HEK293 (cell line): ENCODE results near the gene ENAH.

ENCODE experiments used
- EGR2 ChIP-seq: fragments of 450-650 bp; formaldehyde crosslinking; IDR thresholded peaks from 2 replicates; pipeline ENCODE4 v1.5.1; 2016; ENCODE audit warnings: low read depth, missing biosample characterization, missing genetic modification characterization
- GLI2 ChIP-seq: fragments of 450-650 bp; formaldehyde crosslinking; IDR thresholded peaks from 2 replicates; pipeline ENCODE4; 2017; ENCODE audit warnings: missing biosample characterization, missing genetic modification characterization, low read depth, borderline replicate concordance
- IKZF3 ChIP-seq: fragments of 450-650 bp; IDR thresholded peaks from 2 replicates; pipeline ENCODE4 v1.5.0; 2018; ENCODE audit warnings: missing biosample characterization, mild to moderate bottlenecking, missing genetic modification characterization, moderate library complexity
- KLF16 ChIP-seq: fragments of 450-650 bp; formaldehyde crosslinking; IDR thresholded peaks from 2 replicates; pipeline ENCODE4 v1.5.1; 2017; ENCODE audit warnings: missing biosample characterization, missing genetic modification characterization
- SP7 ChIP-seq: fragments of 450-650 bp; formaldehyde crosslinking; IDR thresholded peaks from 2 replicates; pipeline ENCODE4 v1.5.1; 2016; ENCODE audit warnings: missing biosample characterization, missing genetic modification characterization
- ZBTB48 ChIP-seq: fragments of 450-650 bp; formaldehyde crosslinking; IDR thresholded peaks from 2 replicates; pipeline ENCODE4 v1.5.1; 2016; ENCODE audit warnings: missing biosample characterization, missing genetic modification characterization
- ZFP37 ChIP-seq: fragments of 450-650 bp; formaldehyde crosslinking; IDR thresholded peaks from 2 replicates; pipeline ENCODE4 v1.5.1; 2016; ENCODE audit warnings: missing biosample characterization, missing genetic modification characterization
- ZNF146 ChIP-seq: fragments of 450-650 bp; formaldehyde crosslinking; IDR thresholded peaks from 2 replicates; pipeline ENCODE4 v1.5.1; 2016; ENCODE audit warnings: missing biosample characterization, missing genetic modification characterization
- ZNF19 ChIP-seq: fragments of 450-650 bp; formaldehyde crosslinking; IDR thresholded peaks from 2 replicates; pipeline ENCODE4; 2016; ENCODE audit warnings: missing biosample characterization, missing genetic modification characterization, low read depth
- ZNF274 ChIP-seq, 2 experiments: fragments of 200-500 bp in 1 of 2; fragments of 450-650 bp in 1 of 2; sonication (Bioruptor generic) in 1 of 2; formaldehyde crosslinking in 1 of 2; IDR thresholded peaks; 2 replicates each; pipeline versions ENCODE4 v1.5.1 to v1.6.1; 2014 to 2016; ENCODE audit warnings: borderline replicate concordance in 1 of 2, inconsistent platforms in 1 of 2, low read length in 1 of 2, missing biosample characterization in 1 of 2, missing genetic modification characterization in 1 of 2
- ZNF341 ChIP-seq: fragments of 450-650 bp; formaldehyde crosslinking; IDR thresholded peaks from 2 replicates; pipeline ENCODE4; 2016; ENCODE audit warnings: low read depth, missing biosample characterization, missing genetic modification characterization
- ZNF394 ChIP-seq: fragments of 450-650 bp; formaldehyde crosslinking; IDR thresholded peaks from 2 replicates; pipeline ENCODE4 v1.5.1; 2016; ENCODE audit warnings: missing biosample characterization, missing genetic modification characterization, mild to moderate bottlenecking, moderate library complexity, borderline replicate concordance
- ZNF433 ChIP-seq: fragments of 450-650 bp; formaldehyde crosslinking; IDR thresholded peaks from 2 replicates; pipeline ENCODE4 v1.5.1; 2016; ENCODE audit warnings: missing biosample characterization, missing genetic modification characterization, low read depth
- ZNF558 ChIP-seq: fragments of 450-650 bp; formaldehyde crosslinking; IDR thresholded peaks from 2 replicates; pipeline ENCODE4 v1.5.1; 2016; ENCODE audit warnings: missing biosample characterization, missing genetic modification characterization
- ZNF596 ChIP-seq: fragments of 450-650 bp; IDR thresholded peaks from 2 replicates; pipeline ENCODE4 v1.5.0; 2018; ENCODE audit warnings: missing biosample characterization, mild to moderate bottlenecking, missing genetic modification characterization, moderate library complexity
- ZNF629 ChIP-seq: fragments of 450-650 bp; formaldehyde crosslinking; IDR thresholded peaks from 2 replicates; pipeline ENCODE4 v1.5.1; 2017; ENCODE audit warnings: missing biosample characterization, missing genetic modification characterization
- ZNF664 ChIP-seq: fragments of 450-650 bp; formaldehyde crosslinking; IDR thresholded peaks from 2 replicates; pipeline ENCODE4 v1.5.1; 2016; ENCODE audit warnings: missing biosample characterization, missing genetic modification characterization
- ZNF843 ChIP-seq: fragments of 450-650 bp; formaldehyde crosslinking; IDR thresholded peaks from 2 replicates; pipeline ENCODE4 v1.5.1; 2016; ENCODE audit warnings: missing biosample characterization, missing genetic modification characterization
- TF ChIP-seq, protein P1 (sequence below): fragments of 450-650 bp; formaldehyde crosslinking; IDR thresholded peaks from 2 replicates; pipeline ENCODE4 v1.5.1; 2016; ENCODE audit warnings: missing biosample characterization, missing genetic modification characterization
- TF ChIP-seq, protein P2 (sequence below): fragments of 450-650 bp; formaldehyde crosslinking; IDR thresholded peaks from 2 replicates; pipeline ENCODE4 v1.5.1; 2016; ENCODE audit warnings: missing biosample characterization, missing genetic modification characterization
- TF ChIP-seq, protein P3 (sequence below): fragments of 450-650 bp; formaldehyde crosslinking; IDR thresholded peaks from 2 replicates; pipeline ENCODE4 v1.5.1; 2017; ENCODE audit warnings: missing biosample characterization, missing genetic modification characterization
- TF ChIP-seq, protein P4 (sequence below): fragments of 450-650 bp; formaldehyde crosslinking; IDR thresholded peaks from 2 replicates; pipeline ENCODE4 v1.5.1; 2016; ENCODE audit warnings: missing biosample characterization, missing genetic modification characterization, borderline replicate concordance
- TF ChIP-seq, protein P5 (sequence below): fragments of 450-650 bp; formaldehyde crosslinking; IDR thresholded peaks from 2 replicates; pipeline ENCODE4 v1.5.1; 2016; ENCODE audit warnings: missing biosample characterization, missing genetic modification characterization
- TF ChIP-seq, protein P6 (sequence below): fragments of 450-650 bp; formaldehyde crosslinking; IDR thresholded peaks from 2 replicates; pipeline ENCODE4 v1.5.1; 2016; ENCODE audit warnings: missing biosample characterization, missing genetic modification characterization, low read depth
- TF ChIP-seq, protein P7 (sequence below): IDR thresholded peaks from 2 replicates; pipeline ENCODE4 v1.6.1; 2011; ENCODE audit warnings: mild to moderate bottlenecking, low read depth, low read length, borderline replicate concordance

ENAH gene

DNA sequence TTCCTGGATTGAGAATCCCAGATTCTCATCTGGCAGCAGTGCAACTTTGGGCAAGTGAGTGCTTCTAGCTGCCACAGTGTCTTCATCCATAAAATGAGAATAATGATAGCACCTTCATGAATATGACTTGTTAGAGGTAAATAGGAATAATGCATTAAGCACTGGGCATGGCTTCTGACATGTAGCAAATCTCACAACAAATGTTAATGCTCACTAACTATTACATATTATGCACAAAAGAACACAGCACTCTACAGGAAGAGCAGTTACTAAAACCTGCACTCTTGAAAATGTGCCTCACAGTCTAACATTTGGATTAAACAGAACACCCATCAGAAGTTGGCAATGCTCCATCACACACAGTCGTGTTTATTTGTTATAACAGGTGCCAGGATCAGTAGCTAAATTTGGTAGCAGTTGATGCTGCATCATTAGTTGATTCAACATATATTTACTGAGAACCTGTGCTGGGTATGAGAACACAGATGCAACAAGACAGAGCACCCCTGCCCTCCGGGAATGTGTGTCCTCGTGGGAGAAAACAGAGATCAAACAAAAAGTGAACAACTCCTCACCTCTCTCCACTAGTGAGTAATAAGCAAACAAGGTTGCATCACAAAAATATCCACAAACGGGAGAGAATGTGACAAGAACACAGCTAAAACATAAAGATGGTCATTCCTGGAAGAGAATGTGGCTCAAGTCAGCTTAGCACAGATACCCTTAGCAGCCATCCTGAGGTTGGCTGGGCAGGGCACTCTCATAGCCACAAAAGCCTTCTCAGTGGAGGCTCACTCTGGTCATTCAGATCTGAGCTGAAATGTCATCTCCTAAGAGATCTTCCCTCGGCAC is 198.9 kb downstream of the ENAH start (continued):
- TF ChIP-seq, protein P1, sequence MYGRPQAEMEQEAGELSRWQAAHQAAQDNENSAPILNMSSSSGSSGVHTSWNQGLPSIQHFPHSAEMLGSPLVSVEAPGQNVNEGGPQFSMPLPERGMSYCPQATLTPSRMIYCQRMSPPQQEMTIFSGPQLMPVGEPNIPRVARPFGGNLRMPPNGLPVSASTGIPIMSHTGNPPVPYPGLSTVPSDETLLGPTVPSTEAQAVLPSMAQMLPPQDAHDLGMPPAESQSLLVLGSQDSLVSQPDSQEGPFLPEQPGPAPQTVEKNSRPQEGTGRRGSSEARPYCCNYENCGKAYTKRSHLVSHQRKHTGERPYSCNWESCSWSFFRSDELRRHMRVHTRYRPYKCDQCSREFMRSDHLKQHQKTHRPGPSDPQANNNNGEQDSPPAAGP (tag by site-specific recombination) = no peak
- TF ChIP-seq, protein P2, sequence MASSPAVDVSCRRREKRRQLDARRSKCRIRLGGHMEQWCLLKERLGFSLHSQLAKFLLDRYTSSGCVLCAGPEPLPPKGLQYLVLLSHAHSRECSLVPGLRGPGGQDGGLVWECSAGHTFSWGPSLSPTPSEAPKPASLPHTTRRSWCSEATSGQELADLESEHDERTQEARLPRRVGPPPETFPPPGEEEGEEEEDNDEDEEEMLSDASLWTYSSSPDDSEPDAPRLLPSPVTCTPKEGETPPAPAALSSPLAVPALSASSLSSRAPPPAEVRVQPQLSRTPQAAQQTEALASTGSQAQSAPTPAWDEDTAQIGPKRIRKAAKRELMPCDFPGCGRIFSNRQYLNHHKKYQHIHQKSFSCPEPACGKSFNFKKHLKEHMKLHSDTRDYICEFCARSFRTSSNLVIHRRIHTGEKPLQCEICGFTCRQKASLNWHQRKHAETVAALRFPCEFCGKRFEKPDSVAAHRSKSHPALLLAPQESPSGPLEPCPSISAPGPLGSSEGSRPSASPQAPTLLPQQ (tag by site-specific recombination) = no peak; the same call in none of the 2 replicates
- TF ChIP-seq ZNF664 (tag by site-specific recombination) (peak; percentile 94), GLI2 (tag by site-specific recombination) (no peak), EGR2 (no peak), ZFP37 (0 out of 2 replicates have a peak, but pooled peaks have one; percentile 12), ZNF19 (tag by site-specific recombination) (no peak), ZBTB48 (tag by site-specific recombination) (no peak; the same call in none of the 2 replicates), ZNF596 (tag by site-specific recombination) (0 out of 2 replicates have a peak, but pooled peaks have one; percentile 44), ZNF433 (tag by site-specific recombination) (no peak; the same call in 1 of the 2 replicates), ZNF558 (tag by site-specific recombination) (peak; percentile 91), ZNF341 (no peak), ZNF146 (no peak), SP7 (no peak), ZNF843 (tag by site-specific recombination) (0 out of 2 replicates have a peak, but pooled peaks have one; percentile 58), IKZF3 (tag by site-specific recombination) (0 out of 2 replicates have a peak, but pooled peaks have one; percentile 23), ZNF394 (no peak), KLF16 (no peak), ZNF274 (IDR thresholded peaks at IDR 0.05; ENCODE audit: low read length) (no peak), ZNF274 (tag by site-specific recombination; IDR thresholded peaks at IDR 0.05; ENCODE audit: borderline replicate concordance) (no peak), ZNF629 (tag by site-specific recombination) (no peak)
- TF ChIP-seq, protein P3, sequence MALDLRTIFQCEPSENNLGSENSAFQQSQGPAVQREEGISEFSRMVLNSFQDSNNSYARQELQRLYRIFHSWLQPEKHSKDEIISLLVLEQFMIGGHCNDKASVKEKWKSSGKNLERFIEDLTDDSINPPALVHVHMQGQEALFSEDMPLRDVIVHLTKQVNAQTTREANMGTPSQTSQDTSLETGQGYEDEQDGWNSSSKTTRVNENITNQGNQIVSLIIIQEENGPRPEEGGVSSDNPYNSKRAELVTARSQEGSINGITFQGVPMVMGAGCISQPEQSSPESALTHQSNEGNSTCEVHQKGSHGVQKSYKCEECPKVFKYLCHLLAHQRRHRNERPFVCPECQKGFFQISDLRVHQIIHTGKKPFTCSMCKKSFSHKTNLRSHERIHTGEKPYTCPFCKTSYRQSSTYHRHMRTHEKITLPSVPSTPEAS (tag by site-specific recombination) = no peak
- TF ChIP-seq, protein P4, sequence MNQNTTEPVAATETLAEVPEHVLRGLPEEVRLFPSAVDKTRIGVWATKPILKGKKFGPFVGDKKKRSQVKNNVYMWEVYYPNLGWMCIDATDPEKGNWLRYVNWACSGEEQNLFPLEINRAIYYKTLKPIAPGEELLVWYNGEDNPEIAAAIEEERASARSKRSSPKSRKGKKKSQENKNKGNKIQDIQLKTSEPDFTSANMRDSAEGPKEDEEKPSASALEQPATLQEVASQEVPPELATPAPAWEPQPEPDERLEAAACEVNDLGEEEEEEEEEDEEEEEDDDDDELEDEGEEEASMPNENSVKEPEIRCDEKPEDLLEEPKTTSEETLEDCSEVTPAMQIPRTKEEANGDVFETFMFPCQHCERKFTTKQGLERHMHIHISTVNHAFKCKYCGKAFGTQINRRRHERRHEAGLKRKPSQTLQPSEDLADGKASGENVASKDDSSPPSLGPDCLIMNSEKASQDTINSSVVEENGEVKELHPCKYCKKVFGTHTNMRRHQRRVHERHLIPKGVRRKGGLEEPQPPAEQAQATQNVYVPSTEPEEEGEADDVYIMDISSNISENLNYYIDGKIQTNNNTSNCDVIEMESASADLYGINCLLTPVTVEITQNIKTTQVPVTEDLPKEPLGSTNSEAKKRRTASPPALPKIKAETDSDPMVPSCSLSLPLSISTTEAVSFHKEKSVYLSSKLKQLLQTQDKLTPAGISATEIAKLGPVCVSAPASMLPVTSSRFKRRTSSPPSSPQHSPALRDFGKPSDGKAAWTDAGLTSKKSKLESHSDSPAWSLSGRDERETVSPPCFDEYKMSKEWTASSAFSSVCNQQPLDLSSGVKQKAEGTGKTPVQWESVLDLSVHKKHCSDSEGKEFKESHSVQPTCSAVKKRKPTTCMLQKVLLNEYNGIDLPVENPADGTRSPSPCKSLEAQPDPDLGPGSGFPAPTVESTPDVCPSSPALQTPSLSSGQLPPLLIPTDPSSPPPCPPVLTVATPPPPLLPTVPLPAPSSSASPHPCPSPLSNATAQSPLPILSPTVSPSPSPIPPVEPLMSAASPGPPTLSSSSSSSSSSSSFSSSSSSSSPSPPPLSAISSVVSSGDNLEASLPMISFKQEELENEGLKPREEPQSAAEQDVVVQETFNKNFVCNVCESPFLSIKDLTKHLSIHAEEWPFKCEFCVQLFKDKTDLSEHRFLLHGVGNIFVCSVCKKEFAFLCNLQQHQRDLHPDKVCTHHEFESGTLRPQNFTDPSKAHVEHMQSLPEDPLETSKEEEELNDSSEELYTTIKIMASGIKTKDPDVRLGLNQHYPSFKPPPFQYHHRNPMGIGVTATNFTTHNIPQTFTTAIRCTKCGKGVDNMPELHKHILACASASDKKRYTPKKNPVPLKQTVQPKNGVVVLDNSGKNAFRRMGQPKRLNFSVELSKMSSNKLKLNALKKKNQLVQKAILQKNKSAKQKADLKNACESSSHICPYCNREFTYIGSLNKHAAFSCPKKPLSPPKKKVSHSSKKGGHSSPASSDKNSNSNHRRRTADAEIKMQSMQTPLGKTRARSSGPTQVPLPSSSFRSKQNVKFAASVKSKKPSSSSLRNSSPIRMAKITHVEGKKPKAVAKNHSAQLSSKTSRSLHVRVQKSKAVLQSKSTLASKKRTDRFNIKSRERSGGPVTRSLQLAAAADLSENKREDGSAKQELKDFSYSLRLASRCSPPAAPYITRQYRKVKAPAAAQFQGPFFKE (tag by site-specific recombination) = no peak
- TF ChIP-seq, protein P5, sequence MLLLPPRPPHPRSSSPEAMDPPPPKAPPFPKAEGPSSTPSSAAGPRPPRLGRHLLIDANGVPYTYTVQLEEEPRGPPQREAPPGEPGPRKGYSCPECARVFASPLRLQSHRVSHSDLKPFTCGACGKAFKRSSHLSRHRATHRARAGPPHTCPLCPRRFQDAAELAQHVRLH (tag by site-specific recombination) = 0 out of 2 replicates have a peak, but pooled peaks have one; percentile 40
- TF ChIP-seq, protein P6, sequence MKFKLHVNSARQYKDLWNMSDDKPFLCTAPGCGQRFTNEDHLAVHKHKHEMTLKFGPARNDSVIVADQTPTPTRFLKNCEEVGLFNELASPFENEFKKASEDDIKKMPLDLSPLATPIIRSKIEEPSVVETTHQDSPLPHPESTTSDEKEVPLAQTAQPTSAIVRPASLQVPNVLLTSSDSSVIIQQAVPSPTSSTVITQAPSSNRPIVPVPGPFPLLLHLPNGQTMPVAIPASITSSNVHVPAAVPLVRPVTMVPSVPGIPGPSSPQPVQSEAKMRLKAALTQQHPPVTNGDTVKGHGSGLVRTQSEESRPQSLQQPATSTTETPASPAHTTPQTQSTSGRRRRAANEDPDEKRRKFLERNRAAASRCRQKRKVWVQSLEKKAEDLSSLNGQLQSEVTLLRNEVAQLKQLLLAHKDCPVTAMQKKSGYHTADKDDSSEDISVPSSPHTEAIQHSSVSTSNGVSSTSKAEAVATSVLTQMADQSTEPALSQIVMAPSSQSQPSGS = no peak
- TF ChIP-seq, protein P7, sequence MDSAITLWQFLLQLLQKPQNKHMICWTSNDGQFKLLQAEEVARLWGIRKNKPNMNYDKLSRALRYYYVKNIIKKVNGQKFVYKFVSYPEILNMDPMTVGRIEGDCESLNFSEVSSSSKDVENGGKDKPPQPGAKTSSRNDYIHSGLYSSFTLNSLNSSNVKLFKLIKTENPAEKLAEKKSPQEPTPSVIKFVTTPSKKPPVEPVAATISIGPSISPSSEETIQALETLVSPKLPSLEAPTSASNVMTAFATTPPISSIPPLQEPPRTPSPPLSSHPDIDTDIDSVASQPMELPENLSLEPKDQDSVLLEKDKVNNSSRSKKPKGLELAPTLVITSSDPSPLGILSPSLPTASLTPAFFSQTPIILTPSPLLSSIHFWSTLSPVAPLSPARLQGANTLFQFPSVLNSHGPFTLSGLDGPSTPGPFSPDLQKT = no peak
